SK-N-SH treated with all-trans-retinoic acid at 6 μM for 48 hours (cell line): ENCODE results near the gene SEL1L3.

Experiments
- ATAC-seq: fragments of 200-7000 bp; cut with Tn5 transposase; 3 replicates; pipeline ENCODE4 v1.9.1; 2020; ENCODE audit warnings: mild to moderate bottlenecking, moderate library complexity
- ARNTL ChIP-seq: fragments of 450-650 bp; formaldehyde crosslinking; IDR thresholded peaks from 2 replicates; pipeline ENCODE4 v1.5.0; 2020; ENCODE audit warnings: low read depth, mild to moderate bottlenecking, moderate library complexity, borderline replicate concordance
- BACH2 ChIP-seq: fragments of 250-450 bp; sonication (Bioruptor Pico); IDR thresholded peaks from 2 replicates; pipeline ENCODE4 v1.9.0; 2021; ENCODE audit warnings: mild to moderate bottlenecking, borderline replicate concordance
- CSRNP3 ChIP-seq: fragments of 250-450 bp; sonication (Bioruptor Pico); IDR thresholded peaks from 2 replicates; pipeline ENCODE4 v1.5.1; 2021; ENCODE audit warnings: mild to moderate bottlenecking, moderate library complexity
- ESRRG ChIP-seq: fragments of 250-450 bp; sonication (Bioruptor Pico); IDR thresholded peaks from 2 replicates; pipeline ENCODE4 v1.6.1; 2021; ENCODE audit warnings: mild to moderate bottlenecking
- GLIS3 ChIP-seq: fragments of 250-450 bp; sonication (Bioruptor Pico); IDR thresholded peaks from 2 replicates; pipeline ENCODE4 v1.5.0; 2020; ENCODE audit warnings: mild to moderate bottlenecking, moderate library complexity
- OSR1 ChIP-seq: fragments of 250-450 bp; sonication (Bioruptor Pico); IDR thresholded peaks from 2 replicates; pipeline ENCODE4 v1.8.0; 2022; ENCODE audit warnings: moderate library complexity, mild to moderate bottlenecking, inconsistent platforms
- RARB ChIP-seq: fragments of 250-450 bp; sonication (Bioruptor Pico); IDR thresholded peaks from 2 replicates; pipeline ENCODE4 v1.8.0; 2021; ENCODE audit warnings: mild to moderate bottlenecking, moderate library complexity
- SNAI2 ChIP-seq: fragments of 250-450 bp; sonication (Bioruptor Pico); IDR thresholded peaks from 2 replicates; pipeline ENCODE4 v1.5.0; 2020; ENCODE audit warnings: mild to moderate bottlenecking, moderate library complexity
- TCF4 ChIP-seq: fragments of 250-450 bp; sonication (Bioruptor Pico); IDR thresholded peaks from 2 replicates; pipeline ENCODE4 v1.8.0; 2021; ENCODE audit warnings: mild to moderate bottlenecking, moderate library complexity, borderline replicate concordance
- TOX ChIP-seq: fragments of 250-450 bp; sonication (Bioruptor Pico); IDR thresholded peaks from 2 replicates; pipeline ENCODE4 v1.8.0; 2021; ENCODE audit warnings: mild to moderate bottlenecking, moderate library complexity, borderline replicate concordance
- TSHZ2 ChIP-seq: fragments of 250-450 bp; sonication (Bioruptor Pico); IDR thresholded peaks from 2 replicates; pipeline ENCODE4 v1.5.0; 2020; ENCODE audit warnings: mild to moderate bottlenecking, moderate library complexity
- ZFP30 ChIP-seq: fragments of 450-650 bp; formaldehyde crosslinking; IDR thresholded peaks from 2 replicates; pipeline ENCODE4 v1.5.0; 2022; ENCODE audit warnings: mild to moderate bottlenecking, moderate library complexity
- ZNF565 ChIP-seq: fragments of 450-650 bp; formaldehyde crosslinking; conservative IDR thresholded peaks from 2 replicates; pipeline ENCODE4 v1.5.0; 2020; ENCODE audit warnings: low read depth, mild to moderate bottlenecking, moderate library complexity
- TF ChIP-seq, protein P1 (sequence below): fragments of 250-450 bp; sonication (Bioruptor Pico); IDR thresholded peaks from 2 replicates; pipeline ENCODE4 v1.5.1; 2020; ENCODE audit warnings: low read depth, mild to moderate bottlenecking, moderate library complexity

SEL1L3 gene

DNA sequence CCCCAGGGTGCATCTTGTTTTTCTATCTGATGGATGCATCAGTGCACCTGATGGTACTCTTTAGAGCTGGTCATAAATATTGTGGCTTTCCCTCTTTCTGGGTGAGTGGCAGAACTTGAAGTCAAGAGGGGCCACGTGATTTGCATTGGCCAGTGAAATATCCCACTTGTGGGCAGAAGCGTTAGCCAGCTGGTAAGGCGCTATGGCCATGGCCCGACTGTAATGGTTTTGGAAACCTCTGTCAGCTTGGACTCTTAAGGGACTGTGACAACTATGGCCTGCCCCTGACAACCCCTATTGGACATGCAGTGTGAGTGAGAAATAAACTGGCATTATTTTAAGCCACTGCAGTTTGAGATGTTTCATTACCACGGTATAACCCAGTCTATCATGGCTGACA is 72.8 kb downstream of the SEL1L3 start (continued):
- TF ChIP-seq BACH2 (CRISPR knock-in tag) (no peak), SNAI2 (CRISPR knock-in tag) (no peak)

- no peak for TF ChIP-seq CSRNP3
- no peak for TF ChIP-seq ARNTL (CRISPR knock-in tag)
- TF ChIP-seq, protein P1, sequence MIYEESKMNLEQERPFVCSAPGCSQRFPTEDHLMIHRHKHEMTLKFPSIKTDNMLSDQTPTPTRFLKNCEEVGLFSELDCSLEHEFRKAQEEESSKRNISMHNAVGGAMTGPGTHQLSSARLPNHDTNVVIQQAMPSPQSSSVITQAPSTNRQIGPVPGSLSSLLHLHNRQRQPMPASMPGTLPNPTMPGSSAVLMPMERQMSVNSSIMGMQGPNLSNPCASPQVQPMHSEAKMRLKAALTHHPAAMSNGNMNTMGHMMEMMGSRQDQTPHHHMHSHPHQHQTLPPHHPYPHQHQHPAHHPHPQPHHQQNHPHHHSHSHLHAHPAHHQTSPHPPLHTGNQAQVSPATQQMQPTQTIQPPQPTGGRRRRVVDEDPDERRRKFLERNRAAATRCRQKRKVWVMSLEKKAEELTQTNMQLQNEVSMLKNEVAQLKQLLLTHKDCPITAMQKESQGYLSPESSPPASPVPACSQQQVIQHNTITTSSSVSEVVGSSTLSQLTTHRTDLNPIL (CRISPR knock-in tag) = no peak
- TF ChIP-seq TSHZ2 (CRISPR knock-in tag) = no peak
- no peak for TF ChIP-seq TOX (CRISPR knock-in tag)
- no peak for TF ChIP-seq ZFP30 (CRISPR knock-in tag)
- no peak for TF ChIP-seq ZNF565 (CRISPR knock-in tag)
- ATAC-seq = no peak
Measured at GRCh38 chr4:25788703-25789238, 74.0 kb downstream of the SEL1L3 start.

- TF ChIP-seq SNAI2 (CRISPR knock-in tag) (no peak), ZNF565 (CRISPR knock-in tag) (no peak), BACH2 (CRISPR knock-in tag) (no peak), ARNTL (CRISPR knock-in tag) (no peak), TCF4 (CRISPR knock-in tag) (no peak), ESRRG (CRISPR knock-in tag) (no peak), OSR1 (no peak), GLIS3 (CRISPR knock-in tag) (no peak), TSHZ2 (CRISPR knock-in tag) (no peak)
- TF ChIP-seq, all 23 proteins: peak for 0
- ATAC-seq = no peak
Measured at GRCh38 chr4:25786497-25787065, 76.2 kb downstream of the SEL1L3 start.

DNA sequence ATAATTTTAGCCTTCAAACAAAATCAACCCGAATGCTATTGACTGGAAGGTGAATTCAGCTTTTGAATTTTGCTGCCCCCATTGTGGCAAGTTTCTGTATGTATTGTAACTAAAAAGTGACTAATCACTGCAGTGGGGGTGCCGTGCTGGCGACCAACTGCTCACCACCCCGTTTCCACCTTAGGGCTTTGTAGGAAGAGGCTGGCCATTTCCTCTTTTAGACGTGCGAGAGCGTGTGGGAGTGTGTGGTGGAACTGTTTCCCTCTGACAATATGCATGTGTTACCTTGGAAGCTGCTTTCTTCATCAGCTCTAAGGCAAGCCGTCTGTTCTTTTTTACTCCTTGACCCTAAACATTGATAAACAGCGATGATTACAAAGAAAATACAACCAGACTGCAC is 78.8 kb downstream of the SEL1L3 start:
- ATAC-seq = no peak
- TF ChIP-seq, protein P1 (CRISPR knock-in tag) = no peak
- TF ChIP-seq RARB (CRISPR knock-in tag) = no peak
- no peak for TF ChIP-seq ZFP30 (CRISPR knock-in tag)
- TF ChIP-seq TCF4 (CRISPR knock-in tag) = no peak
- no peak for TF ChIP-seq CSRNP3
